ENCODE measurements around the gene SLC10A3. TPM values are rescaled to one million over a fixed set of nuclear protein-coding genes. Genes with fewer than 3 reads are reported as not detected.

SLC10A3 gene
- total and polyA plus RNA-seq, 5 donors from 2014 or later = 18.4 to 40.2 (median 35.8) TPM

DNA sequence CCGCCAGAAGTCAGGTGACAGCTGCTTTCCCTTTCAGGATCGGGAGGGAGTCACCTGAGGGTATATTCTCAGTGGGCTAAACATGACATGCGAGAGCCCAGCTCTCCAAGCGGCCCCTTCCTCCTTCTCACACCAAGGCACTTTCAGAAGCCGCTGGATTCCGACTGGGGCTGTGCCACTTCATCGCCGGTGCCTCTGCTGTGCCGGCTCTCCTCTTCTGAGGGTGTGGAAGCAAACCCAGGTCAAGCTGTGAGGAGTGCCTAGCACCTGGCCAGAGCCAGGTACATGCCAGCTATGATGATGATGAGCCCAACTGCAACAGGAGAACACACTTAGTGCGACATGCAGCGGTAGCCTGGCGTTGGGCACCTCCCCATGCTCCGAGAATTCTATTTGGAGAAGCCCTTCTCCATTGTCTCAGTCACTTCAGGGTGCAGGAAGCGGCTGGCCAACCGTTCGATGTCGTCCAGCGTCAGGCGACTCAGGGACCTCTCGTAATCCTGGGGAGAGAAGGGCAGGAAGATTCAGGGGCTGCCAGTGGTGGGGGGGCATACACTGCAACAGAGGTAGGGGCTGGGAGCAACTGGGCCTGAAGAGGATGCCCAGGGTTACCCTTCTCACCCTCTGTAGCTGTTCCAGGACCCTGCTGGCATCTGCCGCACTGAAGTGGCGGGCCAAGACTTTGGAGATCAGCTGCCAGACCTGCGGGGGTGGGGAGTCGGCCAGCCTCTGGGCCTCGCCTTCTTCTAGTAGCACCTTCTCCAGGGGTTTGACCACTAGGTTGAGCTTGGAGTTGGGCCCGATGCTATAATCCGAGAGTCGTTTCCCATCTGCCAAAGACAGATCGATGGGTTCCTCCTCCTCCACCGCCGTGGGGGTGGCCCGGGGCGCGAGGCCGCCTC lies 5.0 kb downstream of the SLC10A3 start:
- ATAC-seq (ENCODE audit: low read depth in 2 of 2) (no peak), DNase-seq (no peak)
- Histone ChIP-seq H3K4me3 (ENCODE audit: low read depth, low read length) (no peak overlapping the region), H3K27me3 (ENCODE audit: control insufficient read depth, insufficient read depth, low read length) (no peaks in the 10 kb centered on the region), H3K27ac (ENCODE audit: insufficient read depth, low read length, poor library complexity, severe bottlenecking) (peak overlapping the region; percentile 55), H3K36me3 (ENCODE audit: control insufficient read depth, insufficient read depth, low read length) (peaks cover 3% of the 10 kb centered on the region), H3K4me1 (ENCODE audit: control insufficient read depth, insufficient read depth, low read length, poor library complexity, severe bottlenecking) (peaks cover 32% of the 10 kb centered on the region), H3K9me3 (ENCODE audit: control insufficient read depth in 2 of 2, low read length in 2 of 2) (no peaks in the 10 kb centered on the region)
- Mint-ChIP-seq H3K36me3 (no peaks in the 10 kb centered on the region), H3K27ac (no peak overlapping the region), H3K4me3 (peak overlapping the region in 3 of 4 donors; percentile 29 to 78 (median 57)), H3K27me3 (no peaks in the 10 kb centered on the region), H3K4me1 (peaks cover 0 to 48% (median 9%) of the 10 kb centered on the region in 4 donors), H3K9me3 (no peaks in the 10 kb centered on the region)

DNA sequence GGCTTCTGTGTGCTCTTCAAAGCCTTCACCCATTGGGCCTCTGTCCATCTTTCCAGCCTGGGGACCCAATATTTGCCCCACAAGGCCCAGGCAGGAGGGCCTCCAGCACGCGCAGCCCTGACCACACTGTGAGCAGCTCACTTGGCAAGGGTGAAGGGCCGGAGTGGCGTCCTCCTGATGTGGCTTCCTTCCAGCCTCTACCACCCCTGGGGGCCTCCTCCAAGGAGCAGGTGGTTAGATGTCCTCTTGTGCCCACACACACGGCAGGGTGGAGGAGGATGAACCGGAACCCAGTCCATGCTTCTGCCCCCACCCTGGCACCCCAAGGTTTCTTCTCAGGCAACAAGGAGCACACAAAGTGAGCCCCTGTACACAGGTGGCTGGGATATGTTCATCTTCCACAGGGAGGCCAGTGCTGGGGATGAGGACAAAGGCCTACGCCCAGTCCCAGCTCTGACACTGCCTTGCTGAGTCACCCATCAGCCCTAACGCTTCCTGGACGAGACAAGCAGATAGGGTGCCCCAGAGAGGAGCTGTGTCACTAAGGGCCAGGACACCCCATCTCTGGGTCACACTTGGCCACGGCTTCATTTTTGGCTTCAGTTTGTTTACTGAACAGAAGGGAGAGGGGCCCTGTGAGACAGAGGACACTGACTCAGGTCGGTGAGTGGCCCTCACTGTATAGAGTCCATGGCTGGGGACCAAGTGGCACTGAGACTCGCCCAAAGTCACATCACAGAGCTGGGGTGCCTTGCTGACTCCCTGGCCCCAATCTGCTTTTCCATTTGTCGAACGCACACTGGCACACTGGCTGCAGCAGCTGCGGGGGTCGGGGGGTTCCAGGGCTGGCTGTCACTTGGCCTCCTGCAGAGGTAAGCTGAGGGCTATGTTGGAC lies 5.9 kb downstream of the SLC10A3 start:
- no peak overlapping the region for H3K27ac Mint-ChIP-seq
- no peaks in the 10 kb centered on the region for H3K36me3 Mint-ChIP-seq
- no peaks in the 10 kb centered on the region for H3K9me3 Mint-ChIP-seq
- no peaks in the 10 kb centered on the region for H3K27me3 Mint-ChIP-seq
- peaks cover 0 to 47% (median 6%) of the 10 kb centered on the region in 4 donors for H3K4me1 Mint-ChIP-seq
- DNase-seq (peak in 1 of 3 donors; percentile 13), ATAC-seq (ENCODE audit: low read depth in 2 of 2) (no peak)
- peaks cover 31% of the 10 kb centered on the region for H3K4me1 ChIP-seq (ENCODE audit: control insufficient read depth, insufficient read depth, low read length, poor library complexity, severe bottlenecking)
- no peak overlapping the region for H3K27ac ChIP-seq (ENCODE audit: insufficient read depth, low read length, poor library complexity, severe bottlenecking)
- peaks cover 3% of the 10 kb centered on the region for H3K36me3 ChIP-seq (ENCODE audit: control insufficient read depth, insufficient read depth, low read length)
- no peaks in the 10 kb centered on the region for H3K9me3 ChIP-seq (ENCODE audit: control insufficient read depth in 2 of 2, low read length in 2 of 2)
- H3K4me3 ChIP-seq (ENCODE audit: low read depth, low read length) = no peak overlapping the region
- peak overlapping the region in 3 of 4 donors; percentile 44 to 72 (median 57) for H3K4me3 Mint-ChIP-seq
- no peaks in the 10 kb centered on the region for H3K27me3 ChIP-seq (ENCODE audit: control insufficient read depth, insufficient read depth, low read length)

DNA sequence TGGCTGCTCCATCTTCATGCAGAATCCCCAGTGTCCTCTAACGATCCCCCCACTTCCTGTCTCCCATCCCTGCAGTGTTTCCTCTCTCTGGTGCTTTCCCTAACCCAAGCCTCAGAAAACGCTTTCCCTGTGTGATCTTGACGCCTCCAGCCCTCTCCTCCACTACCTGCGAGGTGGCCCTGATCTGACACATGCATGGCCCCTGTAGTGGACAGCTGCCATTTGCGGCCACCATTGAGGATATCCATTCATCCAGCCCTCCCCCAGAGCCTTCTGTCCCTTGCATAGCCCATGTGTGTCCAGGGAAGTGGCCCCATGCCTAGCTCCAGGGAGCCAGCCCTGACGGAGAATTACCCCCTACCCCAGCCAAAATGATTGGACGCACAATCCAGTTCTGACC lies 7.1 kb downstream of the SLC10A3 start:
- DNase-seq (no peak), ATAC-seq (ENCODE audit: low read depth in 2 of 2) (no peak)
- Mint-ChIP-seq H3K27me3 (no peaks in the 10 kb centered on the region), H3K4me3 (peak overlapping the region in 1 of 4 donors; percentile 44), H3K9me3 (no peaks in the 10 kb centered on the region), H3K4me1 (peaks cover 0 to 40% (median 6%) of the 10 kb centered on the region in 4 donors), H3K27ac (no peak overlapping the region), H3K36me3 (no peaks in the 10 kb centered on the region)
- no peak overlapping the region for H3K4me3 ChIP-seq (ENCODE audit: low read depth, low read length)
- peaks cover 3% of the 10 kb centered on the region for H3K36me3 ChIP-seq (ENCODE audit: control insufficient read depth, insufficient read depth, low read length)
- H3K27me3 ChIP-seq (ENCODE audit: control insufficient read depth, insufficient read depth, low read length) = no peaks in the 10 kb centered on the region
- H3K27ac ChIP-seq (ENCODE audit: insufficient read depth, low read length, poor library complexity, severe bottlenecking) = no peak overlapping the region
- H3K4me1 ChIP-seq (ENCODE audit: control insufficient read depth, insufficient read depth, low read length, poor library complexity, severe bottlenecking) = peaks cover 27% of the 10 kb centered on the region
- H3K9me3 ChIP-seq (ENCODE audit: control insufficient read depth in 2 of 2, low read length in 2 of 2) = no peaks in the 10 kb centered on the region

DNA sequence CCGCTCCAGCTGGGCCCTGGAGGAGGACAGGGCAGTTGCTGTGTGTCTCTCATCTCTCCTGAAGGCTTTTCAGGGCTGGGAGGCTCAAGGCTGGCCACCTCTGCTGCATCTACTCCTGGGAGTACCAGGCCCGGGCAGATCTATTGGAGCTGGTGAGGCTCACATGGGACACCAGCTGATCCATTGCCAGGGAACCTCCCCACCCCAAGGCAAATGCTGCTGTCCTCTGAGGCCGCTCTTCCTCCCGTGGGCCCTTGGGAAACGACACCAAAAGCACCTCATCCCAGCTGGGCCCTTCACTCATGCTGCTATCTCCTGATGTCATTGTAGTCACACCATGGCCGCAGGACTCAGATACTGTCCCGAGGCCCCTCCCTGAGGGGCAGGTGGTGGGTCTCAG lies 7.6 kb downstream of the SLC10A3 start:
- no peak for DNase-seq
- Mint-ChIP-seq H3K4me1 (peaks cover 0 to 37% (median 5%) of the 10 kb centered on the region in 4 donors), H3K36me3 (no peaks in the 10 kb centered on the region), H3K27me3 (no peaks in the 10 kb centered on the region), H3K4me3 (peak overlapping the region in 1 of 4 donors; percentile 43), H3K9me3 (no peaks in the 10 kb centered on the region), H3K27ac (no peak overlapping the region)
- no peak overlapping the region for H3K4me3 ChIP-seq (ENCODE audit: low read depth, low read length)
- no peak overlapping the region for H3K27ac ChIP-seq (ENCODE audit: insufficient read depth, low read length, poor library complexity, severe bottlenecking)
- H3K27me3 ChIP-seq (ENCODE audit: control insufficient read depth, insufficient read depth, low read length) = no peaks in the 10 kb centered on the region
- no peak for ATAC-seq (ENCODE audit: low read depth in 2 of 2)
- H3K4me1 ChIP-seq (ENCODE audit: control insufficient read depth, insufficient read depth, low read length, poor library complexity, severe bottlenecking) = peaks cover 29% of the 10 kb centered on the region
- peaks cover 3% of the 10 kb centered on the region for H3K36me3 ChIP-seq (ENCODE audit: control insufficient read depth, insufficient read depth, low read length)
- no peaks in the 10 kb centered on the region for H3K9me3 ChIP-seq (ENCODE audit: control insufficient read depth in 2 of 2, low read length in 2 of 2)

DNA sequence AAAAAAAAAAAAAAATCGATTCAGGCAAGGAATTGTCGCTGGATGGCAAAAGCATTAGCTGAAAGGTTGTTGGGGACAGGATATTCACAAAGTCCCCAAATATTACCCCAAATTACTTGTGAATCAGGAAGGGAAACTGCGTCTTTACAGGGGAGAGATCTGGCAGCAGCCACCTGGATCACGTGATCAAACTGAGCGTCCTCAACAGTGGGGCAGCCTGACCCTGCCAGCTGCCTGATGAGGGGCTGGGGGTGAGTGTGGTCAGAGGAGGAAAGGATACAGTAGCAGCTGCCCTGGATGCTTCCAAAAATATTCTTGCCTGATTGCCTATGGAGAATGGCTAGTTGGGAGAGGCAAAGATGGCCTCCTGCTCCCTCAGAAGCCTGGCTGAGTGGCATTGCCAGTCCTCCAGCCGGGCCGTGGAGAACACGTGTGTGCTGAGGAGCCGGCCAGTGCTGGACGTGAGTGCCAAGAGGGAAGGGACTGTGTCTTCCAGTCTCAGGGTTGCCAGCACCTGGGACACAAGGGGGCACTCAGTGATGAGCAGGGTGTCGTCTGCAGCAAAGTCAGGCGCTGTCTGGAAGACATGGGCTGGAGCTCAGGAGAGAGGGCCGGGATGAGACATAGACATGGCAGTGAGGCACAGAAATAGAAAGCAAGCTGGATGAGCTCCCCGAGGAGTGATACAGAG lies 8.4 kb downstream of the SLC10A3 start:
- ATAC-seq (ENCODE audit: low read depth in 2 of 2) (no peak), DNase-seq (no peak)
- no peaks in the 10 kb centered on the region for H3K9me3 Mint-ChIP-seq
- H3K4me3 Mint-ChIP-seq = peak overlapping the region in 3 of 4 donors; percentile 21 to 43 (median 24)
- H3K36me3 Mint-ChIP-seq = no peaks in the 10 kb centered on the region
- no peak overlapping the region for H3K4me3 ChIP-seq (ENCODE audit: low read depth, low read length)
- peaks cover 3% of the 10 kb centered on the region for H3K36me3 ChIP-seq (ENCODE audit: control insufficient read depth, insufficient read depth, low read length)
- no peak overlapping the region for H3K27ac Mint-ChIP-seq
- peaks cover 0 to 42% (median 4%) of the 10 kb centered on the region in 4 donors for H3K4me1 Mint-ChIP-seq
- no peaks in the 10 kb centered on the region for H3K9me3 ChIP-seq (ENCODE audit: control insufficient read depth in 2 of 2, low read length in 2 of 2)
- H3K27ac ChIP-seq (ENCODE audit: insufficient read depth, low read length, poor library complexity, severe bottlenecking) = no peak overlapping the region
- H3K27me3 ChIP-seq (ENCODE audit: control insufficient read depth, insufficient read depth, low read length) = no peaks in the 10 kb centered on the region
- peaks cover 30% of the 10 kb centered on the region for H3K4me1 ChIP-seq (ENCODE audit: control insufficient read depth, insufficient read depth, low read length, poor library complexity, severe bottlenecking)
- H3K27me3 Mint-ChIP-seq = no peaks in the 10 kb centered on the region

DNA sequence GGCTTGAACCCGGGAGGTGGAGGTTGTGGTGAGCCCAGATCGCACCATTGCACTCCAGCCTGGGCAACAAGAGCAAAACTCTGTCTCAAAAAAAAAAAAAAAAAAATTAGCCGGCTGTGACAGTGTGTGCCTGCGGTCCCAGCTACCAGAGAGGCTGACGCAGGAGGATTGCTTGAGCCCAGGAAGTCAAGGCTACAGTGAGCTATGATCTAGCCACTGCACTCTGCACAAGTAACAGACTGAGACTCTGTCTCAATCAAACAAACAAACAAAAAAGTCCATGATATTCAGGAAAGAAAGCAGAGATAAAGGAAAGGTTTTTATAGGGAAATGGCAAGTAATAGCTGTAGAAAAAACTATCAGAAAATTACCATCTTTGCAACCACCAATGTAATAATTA lies 9.2 kb downstream of the SLC10A3 start:
- H3K27me3 Mint-ChIP-seq = no peaks in the 10 kb centered on the region
- H3K36me3 Mint-ChIP-seq = no peaks in the 10 kb centered on the region
- H3K4me3 Mint-ChIP-seq = no peak overlapping the region
- H3K27ac Mint-ChIP-seq = no peak overlapping the region
- Histone ChIP-seq H3K4me3 (ENCODE audit: low read depth, low read length) (no peak overlapping the region), H3K27ac (ENCODE audit: insufficient read depth, low read length, poor library complexity, severe bottlenecking) (no peak overlapping the region), H3K9me3 (ENCODE audit: control insufficient read depth in 2 of 2, low read length in 2 of 2) (no peaks in the 10 kb centered on the region), H3K36me3 (ENCODE audit: control insufficient read depth, insufficient read depth, low read length) (peaks cover 3% of the 10 kb centered on the region), H3K4me1 (ENCODE audit: control insufficient read depth, insufficient read depth, low read length, poor library complexity, severe bottlenecking) (peaks cover 30% of the 10 kb centered on the region), H3K27me3 (ENCODE audit: control insufficient read depth, insufficient read depth, low read length) (no peaks in the 10 kb centered on the region)
- no peak for ATAC-seq (ENCODE audit: low read depth in 2 of 2)
- DNase-seq = no peak
- H3K4me1 Mint-ChIP-seq = peaks cover 0 to 45% (median 5%) of the 10 kb centered on the region in 4 donors
- H3K9me3 Mint-ChIP-seq = no peaks in the 10 kb centered on the region

All from CD4-positive, CD25-positive, alpha-beta regulatory T cell (primary cell).